Hepatic stellate cell (primary cell): ENCODE measurements around the gene GTF3C1.

Experiments used
- DNase-seq: peaks from one replicate; pipeline ENCODE4 v3.0.0; 2011; ENCODE audit warnings: low spot score

Gene GTF3C1

GRCh38 chr16:27483624-27484023 is 66.1 kb downstream of the GTF3C1 start:
- no peak for DNase-seq

- no peak for DNase-seq
These were observed 66.7 kb downstream of the GTF3C1 start for GRCh38 chr16:27483088-27483437.

GRCh38 chr16:27482397-27483087 is 67.2 kb downstream of the GTF3C1 start:
- DNase-seq: no peak

- no peak for DNase-seq
These were observed 68.3 kb downstream of the GTF3C1 start for GRCh38 chr16:27481282-27481934.

- no peak for DNase-seq
These were observed 69.0 kb downstream of the GTF3C1 start for GRCh38 chr16:27480761-27481160.

- no peak for DNase-seq
These were observed 73.5 kb downstream of the GTF3C1 start for GRCh38 chr16:27476240-27476639.

- DNase-seq: peak; percentile 96
These were observed 74.2 kb downstream of the GTF3C1 start for GRCh38 chr16:27475561-27475960.

GRCh38 chr16:27474921-27475320 is 74.8 kb downstream of the GTF3C1 start:
- DNase-seq: no peak

GRCh38 chr16:27474041-27474440 is 75.7 kb downstream of the GTF3C1 start:
- no peak for DNase-seq

- DNase-seq: no peak
These were observed 76.4 kb downstream of the GTF3C1 start for GRCh38 chr16:27473101-27473900.

GRCh38 chr16:27472091-27473020 is 77.4 kb downstream of the GTF3C1 start:
- DNase-seq: peak; percentile 55

- DNase-seq: no peak
These were observed 78.1 kb downstream of the GTF3C1 start for GRCh38 chr16:27471661-27472060.

GRCh38 chr16:27470567-27471431 is 78.9 kb downstream of the GTF3C1 start:
- peak; percentile 87 for DNase-seq

- DNase-seq: no peak
These were observed 80.7 kb downstream of the GTF3C1 start for GRCh38 chr16:27468941-27469531.

GRCh38 chr16:27465483-27465879 is 84.2 kb downstream of the GTF3C1 start:
- DNase-seq: no peak

- no peak for DNase-seq
These were observed 84.9 kb downstream of the GTF3C1 start for GRCh38 chr16:27464626-27465482.

- DNase-seq: no peak
These were observed 85.7 kb downstream of the GTF3C1 start for GRCh38 chr16:27463741-27464591.

- DNase-seq: no peak
These were observed 86.6 kb downstream of the GTF3C1 start for GRCh38 chr16:27462846-27463682.
